EH (cell line): ENCODE measurements around the gene YWHAE.
A peak's percentile ranks its signal among the peaks of the same experiment; 100 is the strongest.
"Not testable (repeated sequence)": the region's sequence is repeated elsewhere in the genome, so short reads cannot be mapped to it uniquely, and the experiment has no call there.

ENCODE experiments used
- DNase-seq: peaks from one replicate; pipeline ENCODE4 v3.0.0-alpha.2; 2015; ENCODE audit warnings: low read depth

YWHAE gene

DNA sequence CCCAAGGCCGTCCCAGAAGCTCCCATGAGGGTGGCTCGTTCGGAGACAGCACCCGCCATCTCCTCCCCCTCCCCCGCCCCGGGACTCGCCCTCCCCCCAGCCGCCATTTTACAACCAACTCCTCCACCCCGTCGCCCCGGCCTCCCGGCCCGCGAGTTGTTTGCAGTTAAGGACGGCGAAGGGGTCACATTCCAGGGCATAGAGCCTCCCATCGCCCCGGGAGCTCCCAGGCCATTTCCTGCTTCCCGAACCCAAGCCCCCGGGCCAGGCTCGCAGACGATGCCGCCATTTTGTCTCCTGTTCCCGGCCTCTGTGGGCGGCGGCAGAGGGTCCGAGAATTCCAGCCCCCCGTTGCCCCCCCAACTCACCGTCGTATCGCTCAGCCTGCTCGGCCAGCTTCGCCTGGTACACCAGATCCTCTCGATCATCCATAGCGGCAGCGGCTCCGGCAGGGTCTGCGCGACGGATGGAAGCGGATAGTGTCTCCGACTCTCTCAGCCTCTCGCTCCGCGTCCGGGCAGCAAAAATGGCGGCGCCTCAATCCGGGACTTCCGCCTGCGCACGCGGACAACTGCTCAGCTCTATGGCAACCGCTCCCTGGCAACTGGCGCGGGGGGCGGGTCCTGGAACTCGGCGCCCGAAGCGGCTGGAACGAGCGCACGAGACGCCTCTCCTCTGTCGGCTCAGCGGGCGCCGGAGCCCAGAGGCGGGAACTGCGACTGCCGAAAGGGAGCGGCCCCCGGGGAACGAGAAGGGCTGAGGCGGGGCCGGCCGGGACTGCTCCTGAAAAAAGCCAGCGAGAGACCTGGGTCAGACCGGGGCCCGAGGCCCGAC lies at the start of gene YWHAE:
Gene YWHAE, minus strand, starts transcription at position 544 of the 834 bp plus-strand sequence. Its CDS starts 112 bp downstream, at position 432.
- DNase-seq = peak; percentile 96

DNA sequence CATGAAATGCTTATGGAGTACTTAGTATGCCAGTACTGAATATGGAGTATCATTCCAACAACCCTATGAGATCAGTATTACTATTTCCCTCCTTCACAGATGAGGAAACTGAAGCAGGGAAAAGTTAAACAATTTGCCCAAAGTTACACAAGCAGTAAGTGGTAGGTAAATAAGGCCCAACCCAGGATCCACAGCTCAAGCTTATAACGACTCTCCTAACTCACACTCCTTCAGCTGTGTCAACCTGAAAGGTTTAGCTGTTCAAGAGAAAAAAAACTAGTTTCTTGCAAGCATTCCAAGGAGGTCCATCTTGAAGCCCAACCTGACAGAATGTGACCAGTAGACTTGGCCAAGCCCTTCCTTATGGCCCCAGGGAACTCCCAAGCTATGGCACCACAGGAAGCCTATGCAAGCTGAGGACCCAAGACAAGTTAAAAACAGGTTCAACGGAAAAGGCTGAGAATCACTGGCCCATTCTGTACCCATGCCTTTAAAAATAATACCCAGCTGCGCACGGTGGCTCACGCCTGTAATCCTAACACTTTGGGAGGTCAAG lies 49.5 kb upstream of the YWHAE start:
- DNase-seq = no peak

DNA sequence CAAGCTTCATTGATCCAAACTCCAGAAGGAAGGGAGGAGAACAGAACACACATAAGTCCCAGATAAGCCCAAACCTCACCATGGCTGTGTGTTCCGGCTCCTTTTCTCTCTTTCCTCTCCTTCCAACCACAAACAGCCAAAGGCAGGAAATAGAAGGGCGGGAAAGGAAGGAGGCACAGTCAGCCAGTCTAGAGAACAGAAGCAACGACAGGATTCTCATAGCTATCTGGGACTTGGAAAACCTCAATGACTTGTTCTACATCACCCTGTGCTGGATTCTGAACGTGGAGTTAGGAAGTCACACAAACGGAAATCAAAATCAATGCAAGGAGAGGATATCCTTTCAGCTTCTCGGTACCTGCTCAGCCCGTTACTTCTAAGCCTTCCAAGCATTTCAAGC lies 47.0 kb upstream of the YWHAE start:
- no peak for DNase-seq

- no peak for DNase-seq
These were observed 46.2 kb upstream of the YWHAE start for GRCh38 chr17:1446201-1446600.

GRCh38 chr17:1445695-1446094 lies 45.7 kb upstream of the YWHAE start:
- DNase-seq = not testable (repeated sequence)

DNA sequence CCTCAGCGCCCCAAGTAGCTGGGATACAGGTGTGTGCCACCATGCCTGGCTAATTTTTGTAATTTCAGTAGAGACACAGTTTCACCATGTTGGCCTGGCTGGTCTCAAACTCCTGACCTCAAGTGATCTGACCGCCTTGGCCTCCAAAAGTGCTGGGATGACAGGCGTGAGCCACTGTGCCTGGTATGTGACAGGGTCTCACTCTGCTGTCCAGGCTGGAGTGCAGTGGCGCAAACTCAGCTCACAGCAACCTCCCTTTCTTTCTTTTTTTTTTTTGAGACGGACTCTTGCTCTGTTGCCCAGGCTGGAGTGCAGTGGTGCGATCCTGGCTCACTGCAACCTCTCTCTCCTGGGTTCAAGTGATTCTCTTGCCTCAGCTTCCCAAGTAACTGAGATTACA lies 42.7 kb upstream of the YWHAE start:
- DNase-seq = not testable (repeated sequence)

DNA sequence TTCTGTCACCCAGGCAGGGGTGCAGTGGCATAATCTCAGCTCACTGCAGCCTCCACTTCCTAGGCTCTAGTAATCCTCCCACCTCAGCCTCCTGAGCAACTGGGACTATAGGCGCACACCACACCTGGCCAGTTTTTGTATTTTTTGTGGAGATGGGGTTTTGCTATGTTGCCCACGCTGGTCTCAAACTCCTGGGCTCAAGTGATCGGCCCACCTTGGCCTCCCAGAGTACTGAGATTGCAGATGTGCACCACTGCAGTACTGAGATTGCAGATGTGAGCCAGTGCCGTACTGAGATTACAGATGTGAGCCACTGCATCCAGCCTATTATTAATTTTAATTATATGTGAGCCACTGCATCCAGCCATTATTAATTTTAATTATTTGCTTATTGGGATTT lies 42.2 kb upstream of the YWHAE start:
- DNase-seq = no peak

DNA sequence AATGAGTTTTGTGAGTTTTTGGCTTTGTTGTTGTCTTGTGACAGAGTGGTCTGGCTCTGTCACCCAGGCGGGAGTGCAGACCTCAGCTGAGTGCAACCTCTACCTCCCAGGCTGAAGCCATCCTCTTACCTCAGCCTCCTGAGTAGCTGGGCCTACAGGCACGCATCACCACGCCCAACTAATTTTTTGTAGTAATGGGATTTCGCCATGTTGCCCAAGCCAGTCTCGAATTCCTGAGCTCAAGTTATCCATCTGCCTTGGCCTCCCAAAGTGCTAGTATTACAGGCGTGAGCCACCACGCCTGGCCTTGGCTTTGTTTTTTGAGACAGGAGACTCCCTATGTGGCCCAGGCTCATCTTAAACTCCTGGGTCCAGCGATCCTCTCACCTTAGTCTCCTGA lies 40.9 kb upstream of the YWHAE start:
- no peak for DNase-seq

- peak; percentile 88 for DNase-seq
These were observed 38.6 kb upstream of the YWHAE start for GRCh38 chr17:1438593-1439083.

- no peak for DNase-seq
These were observed 35.3 kb upstream of the YWHAE start for GRCh38 chr17:1435326-1435725.

DNA sequence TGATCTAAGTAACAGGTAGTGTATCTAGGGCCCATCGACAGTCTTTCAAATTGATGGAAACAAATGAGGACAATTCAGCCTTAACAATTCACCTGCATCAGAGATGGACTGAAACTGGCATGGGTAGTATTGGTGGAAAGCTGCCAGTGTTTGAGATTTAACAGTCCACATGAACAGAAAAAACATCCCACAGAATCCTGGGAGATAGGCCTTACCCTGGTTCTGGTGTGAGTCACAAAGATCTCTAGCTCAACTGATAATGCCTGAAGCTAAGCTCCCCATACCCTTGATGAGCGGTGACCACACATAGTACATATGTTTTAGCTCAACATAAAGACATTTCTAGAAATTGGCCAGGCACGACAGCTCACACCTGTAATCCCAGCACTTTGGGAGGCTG lies 34.1 kb upstream of the YWHAE start:
- DNase-seq = peak; percentile 36

DNA sequence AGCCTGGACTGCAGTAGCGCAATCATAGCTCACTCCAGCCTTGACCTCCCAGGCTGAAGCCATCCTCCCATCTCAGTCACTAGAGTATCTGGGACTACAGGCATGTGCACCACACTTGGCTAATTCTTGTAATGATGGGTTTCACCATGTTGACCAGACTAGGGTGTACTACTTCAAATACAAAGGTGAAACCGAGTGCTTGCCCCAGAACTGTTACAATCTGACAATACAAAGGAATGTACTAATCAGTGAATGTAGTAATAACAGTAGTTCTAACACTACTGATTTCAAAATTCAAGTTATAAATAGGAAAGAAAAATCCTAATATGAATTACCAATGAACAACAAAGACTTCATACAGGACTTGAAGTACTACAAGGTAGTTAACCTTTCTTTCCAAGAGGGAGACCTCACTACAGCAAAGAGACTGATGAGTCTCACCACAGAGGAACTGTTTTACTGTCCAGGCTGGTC lies 31.6 kb upstream of the YWHAE start:
- no peak for DNase-seq

GRCh38 chr17:1423456-1424135 lies 23.6 kb upstream of the YWHAE start:
- DNase-seq = peak; percentile 6

DNA sequence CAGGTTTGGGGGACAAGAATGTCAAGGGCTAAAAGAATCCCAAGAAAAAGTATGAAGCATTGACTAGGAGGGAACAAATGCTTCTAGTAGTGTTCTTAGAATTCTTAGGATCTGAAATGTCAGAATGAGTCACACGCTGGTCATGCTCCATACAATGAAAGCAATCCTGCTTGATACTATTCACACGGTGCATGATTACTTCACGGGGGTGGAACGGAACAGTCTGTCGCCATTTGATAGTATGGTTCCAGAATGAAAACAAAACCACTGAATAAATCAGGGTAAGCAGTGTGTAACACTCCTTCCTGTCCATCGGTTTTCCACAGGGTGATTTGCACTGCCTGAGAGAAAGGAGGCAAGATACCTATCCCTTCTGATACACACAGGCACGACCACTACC lies 22.9 kb upstream of the YWHAE start:
- peak; percentile 97 for DNase-seq

GRCh38 chr17:1421470-1421869 lies 21.4 kb upstream of the YWHAE start:
- no peak for DNase-seq

DNA sequence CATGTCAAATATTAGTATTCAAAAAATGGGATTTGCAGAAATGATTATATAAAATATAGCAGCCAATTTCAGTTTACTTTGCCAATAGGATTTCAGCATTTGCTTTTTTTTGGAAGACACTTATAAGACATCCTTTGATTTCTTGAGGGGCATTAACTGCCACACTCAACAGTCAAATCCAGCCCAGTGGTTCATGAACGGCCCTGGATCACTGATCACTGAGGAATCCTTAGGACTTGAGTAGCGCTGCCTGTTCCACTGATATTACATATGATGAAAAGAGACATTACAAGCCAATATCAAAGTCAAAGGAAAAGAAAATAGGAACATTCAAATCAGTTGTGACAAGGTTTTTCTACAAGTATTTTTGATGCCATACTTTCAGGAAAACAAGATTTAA lies 21.0 kb upstream of the YWHAE start:
- DNase-seq = no peak

- DNase-seq = no peak
These were observed 20.1 kb upstream of the YWHAE start for GRCh38 chr17:1420163-1420562.

DNA sequence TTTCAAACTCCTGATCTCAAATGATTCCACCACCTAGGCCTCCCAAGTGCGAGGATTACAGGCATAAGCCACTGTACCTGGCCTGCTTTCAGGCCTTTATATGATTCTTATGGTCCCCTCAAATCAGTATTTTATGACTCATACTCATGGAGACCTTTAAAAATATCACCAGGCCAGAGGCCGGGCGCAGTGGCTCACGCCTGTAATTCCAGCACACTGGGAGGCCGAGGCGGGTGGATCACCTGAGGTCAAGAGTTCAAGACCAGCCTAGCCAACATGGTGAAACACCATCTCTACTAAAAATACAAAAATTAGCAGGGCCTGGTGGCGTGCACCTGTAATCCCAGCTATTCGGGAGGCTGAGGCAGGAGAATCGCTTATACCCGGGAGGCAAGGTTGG lies 18.5 kb upstream of the YWHAE start:
- not testable (repeated sequence) for DNase-seq

DNA sequence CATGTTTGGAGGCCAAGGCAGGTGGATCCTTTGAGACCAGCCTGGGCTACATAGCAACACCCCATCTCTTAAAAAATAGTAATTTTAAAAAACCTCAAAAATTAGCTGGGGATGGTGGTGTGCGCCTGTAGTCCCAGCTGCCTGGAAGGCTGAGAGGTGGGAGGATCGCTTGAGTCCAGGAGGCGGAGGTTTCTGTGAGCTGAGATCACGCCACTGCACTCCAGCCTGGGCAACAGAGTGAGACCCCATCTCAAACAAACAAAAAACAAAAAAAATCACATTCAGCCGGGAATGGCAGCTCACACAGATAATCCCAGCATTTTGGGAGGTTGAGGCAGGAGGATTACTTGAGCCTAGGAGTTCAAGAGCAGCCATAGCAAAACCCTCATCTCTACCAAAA lies 16.4 kb upstream of the YWHAE start:
- no peak for DNase-seq

- no peak for DNase-seq
These were observed 14.6 kb upstream of the YWHAE start for GRCh38 chr17:1414634-1415033.

GRCh38 chr17:1414001-1414574 lies 14.1 kb upstream of the YWHAE start:
- no peak for DNase-seq

DNA sequence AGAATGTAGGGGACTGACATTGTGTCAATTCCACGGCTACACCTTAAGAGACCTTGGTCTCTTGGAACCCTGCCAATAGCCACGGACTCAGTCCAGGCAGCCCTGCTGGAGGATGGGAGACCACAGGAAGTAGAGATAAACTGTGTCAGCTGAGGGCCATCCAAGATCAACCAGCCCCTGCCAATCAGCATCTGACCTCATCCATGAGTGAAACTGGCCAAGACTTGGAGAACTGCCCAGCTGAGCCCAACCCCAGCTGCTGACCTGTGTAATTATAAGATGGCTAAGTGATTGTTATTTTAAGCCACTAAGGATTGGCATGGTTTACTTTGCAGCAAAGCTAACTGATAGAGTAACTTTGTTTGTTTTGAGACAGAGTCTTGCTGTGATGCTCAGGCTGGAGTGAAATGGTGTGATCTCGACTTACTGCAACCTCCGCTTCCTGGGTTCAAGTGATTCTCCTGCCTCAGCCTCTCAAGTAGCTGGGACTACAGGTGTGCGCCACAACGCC lies 13.3 kb upstream of the YWHAE start:
- peak; percentile 92 for DNase-seq
